T47D (cell line): ENCODE results near the gene MYOCD.

ENCODE experiments used
- DNase-seq, 2 experiments: peaks; one replicate each; pipeline versions ENCODE4 v3.0.0 to v3.0.0-alpha.2; 2011 to 2012; ENCODE audit warnings: low read depth in 1 of 2, low spot score in 1 of 2
- JUND ChIP-seq: IDR thresholded peaks from 2 replicates; pipeline ENCODE4 v1.6.1; 2012; ENCODE audit warnings: low read depth
- in situ Hi-C: cut with HindIII; loops from 2 replicates; pipeline ENCODE4 v1.10.0; 2016; ENCODE audit warnings: low sequenced_read_pairs, low pct_unique_long_range_greater_than_20kb

MYOCD gene

DNA sequence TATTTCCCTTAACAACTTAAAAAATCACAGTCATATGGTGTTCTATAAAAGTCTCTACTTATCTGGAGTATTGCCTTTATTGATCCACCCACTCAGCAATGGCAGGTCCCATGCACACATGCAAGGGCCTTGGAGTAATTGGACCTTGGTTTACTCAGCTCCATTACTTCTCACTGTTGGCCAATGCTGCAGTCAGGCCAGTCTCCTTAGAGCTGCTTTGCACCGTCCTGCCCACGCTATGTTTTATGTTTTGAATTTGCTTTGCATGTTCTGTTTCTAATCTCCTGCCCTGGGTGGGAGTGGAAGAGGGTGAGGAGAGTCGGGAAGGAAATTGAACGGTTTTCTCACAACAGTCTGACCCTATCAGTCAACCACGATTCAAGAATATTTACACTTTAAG lies 147.2 kb downstream of the MYOCD start:
- in situ Hi-C loops = no loop called here
- no peak for TF ChIP-seq JUND
- DNase-seq = no peak

DNA sequence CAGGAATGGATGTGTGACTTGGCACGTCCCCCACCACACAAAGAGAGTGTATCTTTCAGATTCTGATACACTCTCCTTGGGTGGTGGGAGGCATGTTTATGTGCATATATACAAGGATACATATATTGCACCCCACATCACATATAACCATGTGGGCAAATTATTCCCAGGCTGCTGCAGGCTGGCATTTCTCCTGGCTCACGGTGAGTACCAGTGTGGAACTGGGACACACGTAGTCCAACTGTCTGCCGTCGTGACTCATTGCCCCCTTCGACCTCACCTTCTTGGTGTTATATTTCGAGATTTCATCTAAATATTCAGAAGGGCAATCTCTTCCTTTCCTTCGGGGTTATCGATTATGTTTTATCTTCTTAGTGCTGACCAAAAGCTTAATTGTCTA lies 148.0 kb downstream of the MYOCD start:
- DNase-seq = no peak
- in situ Hi-C loops = no loop called here
- no peak for TF ChIP-seq JUND

DNA sequence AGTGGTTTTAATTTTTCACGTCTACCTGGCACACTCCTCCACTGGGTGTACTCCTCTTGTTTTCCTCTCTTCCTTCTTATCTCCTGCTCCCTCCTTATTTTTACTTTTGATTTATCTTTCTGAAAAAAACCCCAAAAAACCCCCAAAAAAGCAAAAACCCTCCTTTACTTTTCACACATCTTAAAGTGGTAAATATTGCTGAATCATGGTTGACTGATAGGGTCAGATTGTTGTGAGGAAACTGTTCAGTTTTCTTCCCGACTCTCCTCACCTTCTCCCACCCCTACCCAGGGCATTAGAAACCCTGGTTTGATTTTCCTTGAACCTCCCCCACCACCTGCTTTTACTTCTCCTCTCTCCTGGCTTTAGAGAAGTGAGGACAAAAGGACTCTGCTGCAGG lies 149.0 kb downstream of the MYOCD start:
- in situ Hi-C loops = no loop called here
- no peak for DNase-seq
- no peak for TF ChIP-seq JUND

DNA sequence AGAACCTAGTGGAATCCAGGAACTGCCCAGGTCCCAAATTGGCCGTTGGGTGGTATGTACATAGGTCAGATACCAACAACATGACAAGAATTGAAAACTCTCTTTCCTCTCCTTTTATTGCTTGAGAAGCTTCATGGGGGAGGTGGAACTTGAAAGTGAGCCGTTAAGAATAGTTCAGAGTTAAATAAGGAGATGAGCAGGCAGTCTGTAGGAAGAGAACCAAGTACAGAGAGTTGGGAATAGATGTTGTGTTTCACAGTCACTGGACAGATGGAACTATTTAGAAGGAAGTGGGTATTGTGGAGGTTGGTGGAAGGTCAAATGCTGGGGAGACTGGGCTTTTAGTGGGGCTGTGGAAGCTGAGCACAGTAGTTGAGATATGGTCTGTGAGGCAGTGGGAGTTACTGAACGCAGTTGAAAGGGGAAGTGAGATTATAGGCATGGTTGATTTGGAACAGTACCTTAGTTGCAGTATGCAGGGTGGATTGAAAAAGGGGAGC lies 150.0 kb downstream of the MYOCD start:
- DNase-seq = no peak
- in situ Hi-C loops = no loop called here
- no peak for TF ChIP-seq JUND
